ENCODE results near the gene ELL. TPM values are rescaled to one million over a fixed set of nuclear protein-coding genes. Genes with fewer than 3 reads are reported as not detected.
"Not testable (repeated sequence)": the region's sequence is repeated elsewhere in the genome, so short reads cannot be mapped to it uniquely, and the experiment has no call there.

ELL gene
- total RNA-seq, 1 donor: 10.9 TPM

DNA sequence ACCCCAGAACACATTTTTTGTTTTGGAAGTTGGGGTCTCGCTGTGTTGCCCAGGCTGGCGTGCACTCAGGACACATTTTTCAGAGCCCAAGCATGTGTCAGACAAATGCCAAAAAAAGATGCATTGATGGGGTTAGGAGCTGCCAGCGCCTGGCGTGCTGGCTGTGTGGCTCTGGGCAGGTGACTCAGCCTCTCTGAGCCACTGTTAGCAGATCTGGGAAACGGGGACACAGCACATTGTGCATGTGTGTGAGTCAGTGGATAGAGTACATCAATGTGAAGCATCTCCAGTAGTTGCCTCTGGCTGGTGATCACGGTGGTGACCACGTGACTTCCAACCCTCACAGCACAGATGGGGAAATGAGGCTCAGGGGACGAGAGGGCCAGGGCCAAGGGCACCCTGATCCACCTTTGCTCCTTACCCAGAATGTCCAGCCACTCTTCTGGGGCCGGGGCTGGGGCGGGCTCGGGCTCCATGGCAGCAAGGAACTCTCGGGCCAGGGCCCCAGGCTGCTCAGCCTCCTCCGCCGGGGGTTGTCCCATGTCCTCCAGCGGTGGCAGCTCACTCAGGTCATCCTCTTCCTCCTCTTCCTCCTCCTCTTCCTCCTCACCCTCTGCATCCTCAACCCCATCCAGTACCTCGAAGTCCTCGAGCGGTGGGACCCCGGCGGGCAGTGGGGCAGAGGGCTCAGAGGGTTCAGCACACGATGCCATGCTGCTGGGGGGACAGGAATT, 19.6 kb upstream of the ELL start:
- H3K4me3 ChIP-seq (ENCODE audit: low read depth, low read length): peak overlapping the region; percentile 10
- TF ChIP-seq, protein P1, sequence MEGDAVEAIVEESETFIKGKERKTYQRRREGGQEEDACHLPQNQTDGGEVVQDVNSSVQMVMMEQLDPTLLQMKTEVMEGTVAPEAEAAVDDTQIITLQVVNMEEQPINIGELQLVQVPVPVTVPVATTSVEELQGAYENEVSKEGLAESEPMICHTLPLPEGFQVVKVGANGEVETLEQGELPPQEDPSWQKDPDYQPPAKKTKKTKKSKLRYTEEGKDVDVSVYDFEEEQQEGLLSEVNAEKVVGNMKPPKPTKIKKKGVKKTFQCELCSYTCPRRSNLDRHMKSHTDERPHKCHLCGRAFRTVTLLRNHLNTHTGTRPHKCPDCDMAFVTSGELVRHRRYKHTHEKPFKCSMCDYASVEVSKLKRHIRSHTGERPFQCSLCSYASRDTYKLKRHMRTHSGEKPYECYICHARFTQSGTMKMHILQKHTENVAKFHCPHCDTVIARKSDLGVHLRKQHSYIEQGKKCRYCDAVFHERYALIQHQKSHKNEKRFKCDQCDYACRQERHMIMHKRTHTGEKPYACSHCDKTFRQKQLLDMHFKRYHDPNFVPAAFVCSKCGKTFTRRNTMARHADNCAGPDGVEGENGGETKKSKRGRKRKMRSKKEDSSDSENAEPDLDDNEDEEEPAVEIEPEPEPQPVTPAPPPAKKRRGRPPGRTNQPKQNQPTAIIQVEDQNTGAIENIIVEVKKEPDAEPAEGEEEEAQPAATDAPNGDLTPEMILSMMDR (IDR thresholded peaks at IDR 0.05; ENCODE audit: insufficient read depth, low read length): no peak
- no peak for DNase-seq (ENCODE audit: low read depth)

DNA sequence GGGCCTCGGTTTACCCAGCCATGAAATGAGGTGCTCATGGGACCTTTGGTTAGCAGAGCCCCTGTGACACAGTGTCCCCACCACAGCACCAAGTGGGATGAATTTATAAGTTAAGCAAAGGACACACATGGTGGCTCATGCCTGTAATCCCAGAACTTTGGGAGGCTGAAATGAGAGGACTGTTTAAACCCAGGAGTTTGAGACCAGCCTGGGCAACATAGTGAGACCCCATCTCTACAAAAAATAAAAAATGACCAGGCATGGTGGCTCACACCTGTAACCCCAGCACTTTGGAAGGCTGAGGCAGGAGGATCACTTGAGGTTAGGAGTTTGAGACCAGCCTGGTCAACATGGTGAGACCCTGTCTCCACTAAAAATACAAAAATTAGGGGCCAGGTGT, 18.3 kb upstream of the ELL start:
- not testable (repeated sequence) for DNase-seq (ENCODE audit: low read depth); H3K4me3 ChIP-seq (ENCODE audit: low read depth, low read length)

DNA sequence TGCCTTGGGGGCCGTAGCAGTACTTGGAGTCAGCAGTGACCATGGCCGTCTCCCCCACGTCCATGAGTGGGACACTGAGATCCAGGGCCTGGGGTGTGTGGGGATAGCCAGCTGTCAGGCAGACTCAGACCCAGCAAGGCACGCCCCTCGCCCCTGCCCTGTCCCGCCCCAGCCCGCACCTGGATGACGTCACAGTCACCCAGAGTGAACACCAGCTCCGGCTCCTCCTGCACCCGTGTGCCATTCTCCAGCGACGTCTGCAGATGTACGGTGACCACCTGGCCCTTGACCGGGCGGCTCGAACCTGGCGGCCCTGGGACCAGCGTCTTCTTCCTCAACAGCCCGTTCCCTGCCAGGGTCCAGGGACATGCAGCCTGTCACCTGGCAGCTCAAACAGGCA, 17.5 kb upstream of the ELL start:
- no peak for DNase-seq (ENCODE audit: low read depth)
- TF ChIP-seq, protein P1 (IDR thresholded peaks at IDR 0.05; ENCODE audit: insufficient read depth, low read length): no peak
- no peak overlapping the region for H3K4me3 ChIP-seq (ENCODE audit: low read depth, low read length)

DNA sequence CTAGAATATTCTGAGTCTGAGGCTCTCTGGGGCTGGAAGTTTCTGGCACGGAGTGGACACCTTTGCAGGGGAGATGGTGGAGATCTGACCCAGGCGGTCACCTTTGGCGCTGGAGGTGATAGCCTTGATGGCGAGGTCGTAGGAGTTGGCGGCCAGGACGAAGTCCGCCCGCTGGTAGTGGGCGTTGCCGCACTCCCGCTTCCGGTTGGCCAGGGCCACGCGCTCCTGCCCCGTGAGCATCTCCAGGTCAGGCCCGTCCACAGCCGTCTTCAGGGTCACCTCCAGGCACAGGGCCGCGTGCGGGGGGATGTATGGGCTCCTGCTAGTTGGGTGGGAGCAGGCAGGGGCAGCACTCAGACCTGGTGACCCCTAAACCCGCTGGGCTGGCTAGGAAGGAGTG, 16.2 kb upstream of the ELL start:
- no peak overlapping the region for H3K4me3 ChIP-seq (ENCODE audit: low read depth, low read length)
- TF ChIP-seq, protein P1 (IDR thresholded peaks at IDR 0.05; ENCODE audit: insufficient read depth, low read length): no peak
- DNase-seq (ENCODE audit: low read depth): no peak

DNA sequence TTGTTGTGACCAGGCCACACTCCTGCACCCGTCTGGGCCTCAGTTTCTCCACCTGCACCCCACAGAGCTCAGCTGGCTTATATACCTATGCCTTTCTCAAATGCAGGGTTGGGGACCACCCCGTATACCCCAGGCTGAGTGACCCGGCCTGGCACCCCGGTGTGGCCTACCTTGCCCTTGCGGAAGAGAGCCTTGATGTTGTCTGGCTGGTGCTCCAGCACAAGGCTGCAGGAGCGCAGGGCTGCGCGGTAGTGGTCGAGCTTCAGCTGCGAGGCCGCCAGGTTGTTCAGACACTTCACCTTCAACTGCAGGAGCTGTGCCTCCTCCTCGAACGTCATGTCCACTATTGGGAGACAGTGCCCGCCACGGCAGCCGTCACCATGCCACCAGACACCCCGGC, 15.6 kb upstream of the ELL start:
- DNase-seq (ENCODE audit: low read depth): no peak

DNA sequence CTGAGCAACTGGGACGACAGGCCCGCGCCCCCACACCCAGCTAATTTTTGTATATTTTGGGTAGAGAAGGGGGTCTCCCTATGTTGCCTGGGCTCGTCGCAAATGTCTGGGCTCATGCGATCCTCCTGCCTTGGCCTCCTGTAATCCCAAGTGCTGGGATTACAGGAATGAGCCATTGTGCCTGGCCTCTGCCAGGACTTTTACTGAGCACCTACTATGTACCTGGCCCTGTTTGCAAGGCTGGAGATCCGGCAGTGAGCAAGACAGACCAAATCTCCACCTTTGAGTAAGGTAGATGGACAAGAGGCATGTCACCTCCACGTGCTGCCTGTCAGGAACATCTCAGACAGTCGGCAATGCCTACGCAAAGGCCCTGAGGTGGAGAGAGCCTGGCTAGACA, 14.6 kb upstream of the ELL start:
- TF ChIP-seq, protein P1 (IDR thresholded peaks at IDR 0.05; ENCODE audit: insufficient read depth, low read length): no peak

More for the DNA sequence above, 15.6 kb upstream of the ELL start:
- no peak overlapping the region for H3K4me3 ChIP-seq (ENCODE audit: low read depth, low read length)
- TF ChIP-seq, protein P1 (IDR thresholded peaks at IDR 0.05; ENCODE audit: insufficient read depth, low read length): no peak

DNA sequence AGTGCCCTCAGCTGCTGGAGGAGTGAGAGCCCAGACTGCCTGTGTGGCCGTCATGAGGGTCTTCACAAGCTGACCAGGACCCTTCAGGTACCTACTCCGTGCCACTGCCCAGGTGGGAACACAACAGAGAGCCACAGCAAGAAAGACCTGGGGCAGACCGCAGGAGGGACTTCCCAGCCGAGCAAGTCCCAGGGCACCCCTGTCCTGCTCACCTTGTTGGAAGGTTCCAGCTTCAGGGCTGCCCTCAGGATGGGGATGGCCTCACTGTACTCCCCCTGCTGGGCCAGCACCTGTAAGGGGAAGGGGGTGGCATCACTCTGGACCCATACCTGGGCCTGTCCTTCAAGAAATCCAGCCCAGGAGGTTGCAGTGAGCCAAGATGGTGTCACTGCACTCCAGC, 11.2 kb upstream of the ELL start:
- no peak overlapping the region for H3K4me3 ChIP-seq (ENCODE audit: low read depth, low read length)
- no peak for DNase-seq (ENCODE audit: low read depth)
- TF ChIP-seq, protein P1 (IDR thresholded peaks at IDR 0.05; ENCODE audit: insufficient read depth, low read length): no peak

More for the DNA sequence above, 14.6 kb upstream of the ELL start:
- no peak overlapping the region for H3K4me3 ChIP-seq (ENCODE audit: low read depth, low read length)
- no peak for DNase-seq (ENCODE audit: low read depth)
